ENCODE data around the gene AHRR. TPM values are rescaled to one million over a fixed set of nuclear protein-coding genes. Genes with fewer than 3 reads are reported as not detected.

AHRR gene
- total RNA-seq, 1 experiment from 2014 or later, result 1.3 TPM

GRCh38 chr5:482021-482420, 160.5 kb downstream of the AHRR start:
- no peak for DNase-seq
- Mint-ChIP-seq H3K36me3 (ENCODE audit: insufficient read depth, unreplicated experiment) (peaks cover 9% of the 10 kb centered on the region), H3K9me3 (ENCODE audit: low read depth, unreplicated experiment) (no peaks in the 10 kb centered on the region), H3K4me1 (ENCODE audit: low read depth, unreplicated experiment) (no peaks in the 10 kb centered on the region), H3K4me3 (ENCODE audit: low read depth, unreplicated experiment) (no peak overlapping the region), H3K27ac (ENCODE audit: unreplicated experiment) (no peak overlapping the region), H3K27me3 (ENCODE audit: unreplicated experiment) (peaks cover 18% of the 10 kb centered on the region)
- no TSS peak for BruUV-seq (replicated peaks)
- TF ChIP-seq, protein P1, sequence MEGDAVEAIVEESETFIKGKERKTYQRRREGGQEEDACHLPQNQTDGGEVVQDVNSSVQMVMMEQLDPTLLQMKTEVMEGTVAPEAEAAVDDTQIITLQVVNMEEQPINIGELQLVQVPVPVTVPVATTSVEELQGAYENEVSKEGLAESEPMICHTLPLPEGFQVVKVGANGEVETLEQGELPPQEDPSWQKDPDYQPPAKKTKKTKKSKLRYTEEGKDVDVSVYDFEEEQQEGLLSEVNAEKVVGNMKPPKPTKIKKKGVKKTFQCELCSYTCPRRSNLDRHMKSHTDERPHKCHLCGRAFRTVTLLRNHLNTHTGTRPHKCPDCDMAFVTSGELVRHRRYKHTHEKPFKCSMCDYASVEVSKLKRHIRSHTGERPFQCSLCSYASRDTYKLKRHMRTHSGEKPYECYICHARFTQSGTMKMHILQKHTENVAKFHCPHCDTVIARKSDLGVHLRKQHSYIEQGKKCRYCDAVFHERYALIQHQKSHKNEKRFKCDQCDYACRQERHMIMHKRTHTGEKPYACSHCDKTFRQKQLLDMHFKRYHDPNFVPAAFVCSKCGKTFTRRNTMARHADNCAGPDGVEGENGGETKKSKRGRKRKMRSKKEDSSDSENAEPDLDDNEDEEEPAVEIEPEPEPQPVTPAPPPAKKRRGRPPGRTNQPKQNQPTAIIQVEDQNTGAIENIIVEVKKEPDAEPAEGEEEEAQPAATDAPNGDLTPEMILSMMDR (IDR thresholded peaks at IDR 0.05; ENCODE audit: unreplicated experiment), result no peak
- CTCF ChIA-PET, result no interaction called here
- intact Hi-C loops (cut with micrococcal nuclease; ENCODE audit: unreplicated experiment), result no loop called here

GRCh38 chr5:482506-482905, 161.0 kb downstream of the AHRR start:
- Mint-ChIP-seq H3K27me3 (ENCODE audit: unreplicated experiment) (peaks cover 13% of the 10 kb centered on the region), H3K4me1 (ENCODE audit: low read depth, unreplicated experiment) (no peaks in the 10 kb centered on the region), H3K27ac (ENCODE audit: unreplicated experiment) (no peak overlapping the region), H3K36me3 (ENCODE audit: insufficient read depth, unreplicated experiment) (peaks cover 9% of the 10 kb centered on the region), H3K4me3 (ENCODE audit: low read depth, unreplicated experiment) (no peak overlapping the region), H3K9me3 (ENCODE audit: low read depth, unreplicated experiment) (no peaks in the 10 kb centered on the region)
- TF ChIP-seq, protein P1 (IDR thresholded peaks at IDR 0.05; ENCODE audit: unreplicated experiment), result no peak
- CTCF ChIA-PET, result no interaction called here
- no TSS peak for BruUV-seq (replicated peaks)
- intact Hi-C loops (cut with micrococcal nuclease; ENCODE audit: unreplicated experiment), result no loop called here
- DNase-seq, result no peak

DNA sequence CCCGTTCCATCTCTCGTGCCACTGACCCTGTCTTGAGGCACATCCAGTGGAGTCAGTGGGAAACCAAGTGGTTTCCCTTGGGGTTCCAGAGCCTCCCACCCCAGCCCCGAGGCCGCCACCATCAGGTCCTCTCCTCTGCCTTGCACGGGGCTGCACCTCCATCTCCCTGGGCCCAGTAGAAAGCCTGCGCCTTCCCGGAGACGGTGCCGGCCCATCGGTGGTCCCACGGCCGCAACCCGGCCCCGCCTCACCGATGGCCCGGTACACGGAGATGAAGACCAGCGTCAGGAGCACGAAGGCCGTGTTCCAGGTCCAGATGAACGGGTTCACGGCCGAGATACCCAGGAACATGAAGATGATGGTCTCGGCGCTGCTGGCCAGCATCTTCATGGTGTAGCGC, 161.5 kb downstream of the AHRR start:
- no peak overlapping the region for H3K4me3 Mint-ChIP-seq (ENCODE audit: low read depth, unreplicated experiment)
- H3K27me3 Mint-ChIP-seq (ENCODE audit: unreplicated experiment), result peaks cover 8% of the 10 kb centered on the region
- peaks cover 9% of the 10 kb centered on the region for H3K36me3 Mint-ChIP-seq (ENCODE audit: insufficient read depth, unreplicated experiment)
- CTCF ChIA-PET, result no interaction called here
- no peak overlapping the region for H3K27ac Mint-ChIP-seq (ENCODE audit: unreplicated experiment)
- H3K9me3 Mint-ChIP-seq (ENCODE audit: low read depth, unreplicated experiment), result no peaks in the 10 kb centered on the region
- no peaks in the 10 kb centered on the region for H3K4me1 Mint-ChIP-seq (ENCODE audit: low read depth, unreplicated experiment)
- intact Hi-C loops (cut with micrococcal nuclease; ENCODE audit: unreplicated experiment), result no loop called here
- no peak for DNase-seq
- no TSS peak for BruUV-seq (replicated peaks)
- TF ChIP-seq, protein P1 (IDR thresholded peaks at IDR 0.05; ENCODE audit: unreplicated experiment), result no peak

DNA sequence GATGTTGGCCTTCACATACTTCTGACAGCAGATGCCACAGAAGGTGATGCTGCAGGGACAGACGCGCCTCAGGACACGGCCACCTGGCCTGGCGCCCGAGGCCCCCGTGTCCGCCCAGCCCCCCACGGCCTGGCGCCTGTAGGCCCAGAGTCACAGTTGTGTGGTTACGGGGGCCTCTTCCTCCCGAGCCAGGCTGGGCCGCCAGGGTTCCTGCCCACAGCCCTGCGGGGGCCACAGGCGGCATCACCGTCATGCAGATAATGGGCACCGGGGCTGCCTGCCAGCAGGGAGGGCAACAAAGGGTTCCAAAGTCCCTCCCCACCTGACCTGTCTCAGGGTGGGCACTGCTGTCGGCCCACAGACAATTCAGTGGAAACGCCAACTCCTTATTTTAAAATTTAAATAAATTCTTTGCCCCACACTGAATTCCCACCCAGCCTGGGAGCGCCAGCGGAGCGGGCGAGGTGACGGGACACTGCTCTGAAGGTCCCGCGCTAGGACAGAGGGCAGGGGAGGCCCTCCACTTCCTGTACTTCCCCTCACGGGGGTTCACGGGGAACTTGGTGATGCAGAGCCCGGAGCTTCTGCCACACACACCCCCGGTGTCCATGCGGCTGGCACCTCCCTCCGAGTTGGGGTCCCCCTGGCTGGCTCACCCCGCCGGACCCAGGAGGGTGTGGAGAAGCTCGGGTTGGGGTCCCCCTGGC, 162.1 kb downstream of the AHRR start:
- Mint-ChIP-seq H3K27me3 (ENCODE audit: unreplicated experiment) (peaks cover 2% of the 10 kb centered on the region), H3K36me3 (ENCODE audit: insufficient read depth, unreplicated experiment) (peaks cover 9% of the 10 kb centered on the region), H3K9me3 (ENCODE audit: low read depth, unreplicated experiment) (no peaks in the 10 kb centered on the region), H3K4me1 (ENCODE audit: low read depth, unreplicated experiment) (no peaks in the 10 kb centered on the region), H3K27ac (ENCODE audit: unreplicated experiment) (no peak overlapping the region), H3K4me3 (ENCODE audit: low read depth, unreplicated experiment) (no peak overlapping the region)
- no TSS peak for BruUV-seq (replicated peaks)
- intact Hi-C loops (cut with micrococcal nuclease; ENCODE audit: unreplicated experiment), result no loop called here
- CTCF ChIA-PET, result no interaction called here
- no peak for DNase-seq
- TF ChIP-seq, protein P1 (IDR thresholded peaks at IDR 0.05; ENCODE audit: unreplicated experiment), result no peak

All from Calu3 (cell line).